ENCODE data around the gene DES.

Gene DES

DNA sequence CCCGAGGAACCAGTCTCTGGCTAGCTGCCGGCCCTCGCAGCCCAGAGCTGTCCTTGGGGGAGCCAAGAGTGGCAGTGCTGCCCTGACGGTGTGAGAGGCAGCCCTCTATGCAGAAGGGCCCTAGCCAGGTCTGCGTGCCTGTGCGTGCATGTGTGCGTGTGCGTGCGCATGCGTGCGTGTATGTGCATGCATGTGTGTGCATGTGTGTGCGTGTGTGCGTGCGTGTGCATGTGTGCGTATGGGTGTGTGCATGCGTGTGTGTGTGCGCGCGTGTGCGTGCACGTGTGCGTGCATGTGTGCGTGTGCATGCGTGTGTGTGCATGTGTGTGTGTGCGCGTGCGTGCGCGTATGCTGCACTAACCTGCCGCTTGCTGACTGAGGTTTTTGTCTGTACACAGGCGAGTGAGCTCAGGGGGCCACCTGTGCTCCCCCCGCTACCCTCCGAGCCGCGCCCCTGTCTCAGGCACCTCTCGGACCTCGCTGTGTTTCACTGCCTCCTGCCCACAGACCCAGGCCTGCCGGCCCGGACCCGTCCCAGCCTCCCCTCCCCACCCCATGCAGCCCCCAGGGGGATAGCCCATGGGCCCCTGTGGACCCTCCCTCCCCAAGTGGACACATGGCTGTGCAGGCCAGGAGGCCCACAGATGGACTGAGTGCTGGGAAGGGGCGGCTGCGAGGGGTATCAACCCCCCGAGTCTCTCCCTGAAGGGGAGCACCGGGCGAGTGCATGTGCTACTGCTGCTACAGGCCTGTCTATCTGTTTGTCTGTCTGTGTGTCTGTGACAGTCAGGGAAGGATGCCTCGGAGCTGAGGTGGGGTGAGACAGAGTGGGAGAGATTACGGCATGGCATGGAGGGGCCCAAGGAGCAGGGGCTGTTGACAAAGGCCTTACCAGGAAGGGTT is 47.7 kb downstream of the DES start:
- no peaks in the 10 kb centered on the region for H3K27me3 ChIP-seq (ENCODE audit: control insufficient read depth, insufficient read depth, low read length)
- H3K9ac ChIP-seq (ENCODE audit: low read depth, low read length), result no peak overlapping the region
- H3K4me1 ChIP-seq (ENCODE audit: control insufficient read depth, insufficient read depth, low read length), result peaks cover 4% of the 10 kb centered on the region
- H3K9me3 ChIP-seq (ENCODE audit: control insufficient read depth, insufficient read depth, low read length), result no peaks in the 10 kb centered on the region
- H3K4me3 ChIP-seq (ENCODE audit: low read depth, low read length), result no peak overlapping the region
- peaks cover 17% of the 10 kb centered on the region for H3K36me3 ChIP-seq (ENCODE audit: control insufficient read depth, insufficient read depth, low read length)

GRCh38 chr2:219466816-219467735 is 48.9 kb downstream of the DES start:
- no peaks in the 10 kb centered on the region for H3K27me3 ChIP-seq (ENCODE audit: control insufficient read depth, insufficient read depth, low read length)
- H3K36me3 ChIP-seq (ENCODE audit: control insufficient read depth, insufficient read depth, low read length), result peaks cover 17% of the 10 kb centered on the region
- H3K9ac ChIP-seq (ENCODE audit: low read depth, low read length), result no peak overlapping the region
- H3K9me3 ChIP-seq (ENCODE audit: control insufficient read depth, insufficient read depth, low read length), result no peaks in the 10 kb centered on the region
- no peak overlapping the region for H3K4me3 ChIP-seq (ENCODE audit: low read depth, low read length)
- H3K4me1 ChIP-seq (ENCODE audit: control insufficient read depth, insufficient read depth, low read length), result no peaks in the 10 kb centered on the region

DNA sequence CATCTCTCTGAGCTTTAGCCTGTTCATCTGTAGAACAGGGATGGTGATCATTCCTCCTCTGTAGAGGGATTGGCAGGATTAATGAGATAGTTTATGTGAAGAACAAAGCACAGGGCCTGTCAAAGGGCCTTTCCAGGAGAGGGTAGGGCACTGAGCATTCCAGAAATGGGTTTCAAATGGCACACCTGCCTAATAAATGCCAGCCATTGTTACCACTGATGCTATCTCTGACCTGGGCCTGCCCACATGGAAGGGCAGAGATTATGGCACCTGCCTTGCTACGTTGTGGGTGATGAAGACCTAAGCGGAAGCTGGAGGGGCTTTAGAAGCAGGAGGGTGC is 49.5 kb downstream of the DES start:
- H3K4me3 ChIP-seq (ENCODE audit: low read depth, low read length), result no peak overlapping the region
- no peaks in the 10 kb centered on the region for H3K9me3 ChIP-seq (ENCODE audit: control insufficient read depth, insufficient read depth, low read length)
- no peaks in the 10 kb centered on the region for H3K27me3 ChIP-seq (ENCODE audit: control insufficient read depth, insufficient read depth, low read length)
- H3K36me3 ChIP-seq (ENCODE audit: control insufficient read depth, insufficient read depth, low read length), result peaks cover 14% of the 10 kb centered on the region
- H3K4me1 ChIP-seq (ENCODE audit: control insufficient read depth, insufficient read depth, low read length), result no peaks in the 10 kb centered on the region
- H3K9ac ChIP-seq (ENCODE audit: low read depth, low read length), result no peak overlapping the region

DNA sequence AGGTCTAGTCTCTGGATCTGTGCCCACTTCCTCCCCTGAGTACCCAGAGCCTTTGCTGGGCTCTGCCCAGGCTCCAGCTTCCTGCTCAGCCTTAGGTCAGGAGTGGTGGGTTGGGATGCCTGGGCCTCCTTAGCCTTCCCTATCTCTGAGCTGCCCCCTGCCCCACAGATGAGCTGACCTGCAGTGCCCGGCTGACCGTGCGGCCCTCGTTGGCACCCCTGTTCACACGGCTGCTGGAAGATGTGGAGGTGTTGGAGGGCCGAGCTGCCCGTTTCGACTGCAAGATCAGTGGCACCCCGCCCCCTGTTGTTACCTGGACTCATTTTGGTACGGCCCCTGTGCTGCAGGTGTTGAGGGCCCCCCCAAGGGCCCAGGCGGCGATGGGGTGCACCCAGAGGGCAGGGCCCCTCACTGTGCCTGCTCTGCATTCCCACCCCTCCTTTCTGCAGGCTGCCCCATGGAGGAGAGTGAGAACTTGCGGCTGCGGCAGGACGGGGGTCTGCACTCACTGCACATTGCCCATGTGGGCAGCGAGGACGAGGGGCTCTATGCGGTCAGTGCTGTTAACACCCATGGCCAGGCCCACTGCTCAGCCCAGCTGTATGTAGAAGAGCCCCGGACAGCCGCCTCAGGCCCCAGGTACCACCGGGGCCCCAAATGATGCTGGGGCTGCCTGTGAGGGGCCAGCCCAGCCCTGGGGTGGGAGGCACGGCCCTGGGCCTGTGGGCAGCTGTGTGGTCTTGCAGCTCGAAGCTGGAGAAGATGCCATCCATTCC is 50.4 kb downstream of the DES start:
- Histone ChIP-seq H3K4me1 (ENCODE audit: control insufficient read depth, insufficient read depth, low read length) (no peaks in the 10 kb centered on the region), H3K36me3 (ENCODE audit: control insufficient read depth, insufficient read depth, low read length) (peaks cover 14% of the 10 kb centered on the region), H3K27me3 (ENCODE audit: control insufficient read depth, insufficient read depth, low read length) (no peaks in the 10 kb centered on the region), H3K4me3 (ENCODE audit: low read depth, low read length) (no peak overlapping the region), H3K9ac (ENCODE audit: low read depth, low read length) (no peak overlapping the region), H3K9me3 (ENCODE audit: control insufficient read depth, insufficient read depth, low read length) (no peaks in the 10 kb centered on the region)

GRCh38 chr2:219469186-219469724 is 51.1 kb downstream of the DES start:
- Histone ChIP-seq H3K4me1 (ENCODE audit: control insufficient read depth, insufficient read depth, low read length) (no peaks in the 10 kb centered on the region), H3K27me3 (ENCODE audit: control insufficient read depth, insufficient read depth, low read length) (no peaks in the 10 kb centered on the region), H3K9ac (ENCODE audit: low read depth, low read length) (no peak overlapping the region), H3K9me3 (ENCODE audit: control insufficient read depth, insufficient read depth, low read length) (no peaks in the 10 kb centered on the region), H3K4me3 (ENCODE audit: low read depth, low read length) (no peak overlapping the region), H3K36me3 (ENCODE audit: control insufficient read depth, insufficient read depth, low read length) (peaks cover 14% of the 10 kb centered on the region)

GRCh38 chr2:219470429-219470828 is 52.3 kb downstream of the DES start:
- no peak overlapping the region for H3K9ac ChIP-seq (ENCODE audit: low read depth, low read length)
- no peaks in the 10 kb centered on the region for H3K9me3 ChIP-seq (ENCODE audit: control insufficient read depth, insufficient read depth, low read length)
- no peaks in the 10 kb centered on the region for H3K4me1 ChIP-seq (ENCODE audit: control insufficient read depth, insufficient read depth, low read length)
- H3K4me3 ChIP-seq (ENCODE audit: low read depth, low read length), result no peak overlapping the region
- H3K27me3 ChIP-seq (ENCODE audit: control insufficient read depth, insufficient read depth, low read length), result no peaks in the 10 kb centered on the region
- H3K36me3 ChIP-seq (ENCODE audit: control insufficient read depth, insufficient read depth, low read length), result peaks cover 12% of the 10 kb centered on the region

GRCh38 chr2:219471476-219472371 is 53.5 kb downstream of the DES start:
- Histone ChIP-seq H3K9ac (ENCODE audit: low read depth, low read length) (no peak overlapping the region), H3K9me3 (ENCODE audit: control insufficient read depth, insufficient read depth, low read length) (no peaks in the 10 kb centered on the region), H3K36me3 (ENCODE audit: control insufficient read depth, insufficient read depth, low read length) (peaks cover 7% of the 10 kb centered on the region), H3K4me3 (ENCODE audit: low read depth, low read length) (no peak overlapping the region), H3K27me3 (ENCODE audit: control insufficient read depth, insufficient read depth, low read length) (no peaks in the 10 kb centered on the region), H3K4me1 (ENCODE audit: control insufficient read depth, insufficient read depth, low read length) (peaks cover 2% of the 10 kb centered on the region)

- Histone ChIP-seq H3K27me3 (ENCODE audit: control insufficient read depth, insufficient read depth, low read length) (no peaks in the 10 kb centered on the region), H3K9ac (ENCODE audit: low read depth, low read length) (no peak overlapping the region), H3K36me3 (ENCODE audit: control insufficient read depth, insufficient read depth, low read length) (no peaks in the 10 kb centered on the region), H3K4me3 (ENCODE audit: low read depth, low read length) (no peak overlapping the region), H3K4me1 (ENCODE audit: control insufficient read depth, insufficient read depth, low read length) (peaks cover 5% of the 10 kb centered on the region), H3K9me3 (ENCODE audit: control insufficient read depth, insufficient read depth, low read length) (no peaks in the 10 kb centered on the region)
Observed at GRCh38 chr2:219472629-219473187, 54.5 kb downstream of the DES start.

DNA sequence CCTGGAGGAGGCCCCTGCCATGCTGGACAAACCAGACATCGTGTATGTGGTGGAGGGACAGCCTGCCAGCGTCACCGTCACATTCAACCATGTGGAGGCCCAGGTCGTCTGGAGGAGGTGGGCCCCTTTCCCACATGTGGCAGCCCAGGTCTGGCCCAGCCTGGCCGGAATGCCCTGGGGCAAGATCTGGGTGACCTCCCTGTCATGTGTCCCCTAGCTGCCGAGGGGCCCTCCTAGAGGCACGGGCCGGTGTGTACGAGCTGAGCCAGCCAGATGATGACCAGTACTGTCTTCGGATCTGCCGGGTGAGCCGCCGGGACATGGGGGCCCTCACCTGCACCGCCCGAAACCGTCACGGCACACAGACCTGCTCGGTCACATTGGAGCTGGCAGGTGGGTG is 55.3 kb downstream of the DES start:
- H3K4me3 ChIP-seq (ENCODE audit: low read depth, low read length), result no peak overlapping the region
- H3K27me3 ChIP-seq (ENCODE audit: control insufficient read depth, insufficient read depth, low read length), result no peaks in the 10 kb centered on the region
- H3K9ac ChIP-seq (ENCODE audit: low read depth, low read length), result no peak overlapping the region
- peaks cover 5% of the 10 kb centered on the region for H3K4me1 ChIP-seq (ENCODE audit: control insufficient read depth, insufficient read depth, low read length)
- H3K36me3 ChIP-seq (ENCODE audit: control insufficient read depth, insufficient read depth, low read length), result no peaks in the 10 kb centered on the region
- no peaks in the 10 kb centered on the region for H3K9me3 ChIP-seq (ENCODE audit: control insufficient read depth, insufficient read depth, low read length)

- H3K9ac ChIP-seq (ENCODE audit: low read depth, low read length), result no peak overlapping the region
- no peaks in the 10 kb centered on the region for H3K36me3 ChIP-seq (ENCODE audit: control insufficient read depth, insufficient read depth, low read length)
- no peaks in the 10 kb centered on the region for H3K27me3 ChIP-seq (ENCODE audit: control insufficient read depth, insufficient read depth, low read length)
- peaks cover 5% of the 10 kb centered on the region for H3K4me1 ChIP-seq (ENCODE audit: control insufficient read depth, insufficient read depth, low read length)
- H3K9me3 ChIP-seq (ENCODE audit: control insufficient read depth, insufficient read depth, low read length), result no peaks in the 10 kb centered on the region
- no peak overlapping the region for H3K4me3 ChIP-seq (ENCODE audit: low read depth, low read length)
Observed at GRCh38 chr2:219474285-219475060, 56.3 kb downstream of the DES start.

Data from iPS-15b (cell line).